HG03060 (cell line): ENCODE results near the gene SPTBN4.
"Not testable (repeated sequence)": the region's sequence is repeated elsewhere in the genome, so short reads cannot be mapped to it uniquely, and the experiment has no call there.

ENCODE experiments used
- ATAC-seq: cut with Tn5 transposase; IDR thresholded peaks from one replicate; pipeline ENCODE4 v1.9.1; 2021; ENCODE audit warnings: low read depth, moderate number of reproducible peaks; ENCODE audit not compliant: unreplicated experiment

SPTBN4 gene

DNA sequence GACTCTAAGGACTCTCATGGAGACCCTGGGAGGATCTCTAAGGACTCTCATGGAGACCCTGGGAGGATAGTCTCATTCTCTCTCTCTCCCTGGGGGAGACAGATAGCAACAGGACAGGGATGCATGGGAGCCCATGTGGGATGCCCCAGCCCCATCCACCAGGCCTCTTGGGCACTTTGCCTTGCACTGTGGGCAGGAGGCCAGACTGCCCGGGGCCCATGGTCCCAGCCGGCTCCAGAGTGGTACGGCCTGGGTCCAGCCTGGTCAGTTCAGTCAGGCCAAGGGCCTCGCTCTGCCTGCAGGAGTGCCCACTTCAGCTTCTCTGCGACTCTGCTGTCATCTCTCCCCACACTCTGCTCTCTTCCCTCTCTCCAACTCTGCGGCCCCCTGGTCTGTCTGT is 61.3 kb downstream of the SPTBN4 start:
- no peak for ATAC-seq

DNA sequence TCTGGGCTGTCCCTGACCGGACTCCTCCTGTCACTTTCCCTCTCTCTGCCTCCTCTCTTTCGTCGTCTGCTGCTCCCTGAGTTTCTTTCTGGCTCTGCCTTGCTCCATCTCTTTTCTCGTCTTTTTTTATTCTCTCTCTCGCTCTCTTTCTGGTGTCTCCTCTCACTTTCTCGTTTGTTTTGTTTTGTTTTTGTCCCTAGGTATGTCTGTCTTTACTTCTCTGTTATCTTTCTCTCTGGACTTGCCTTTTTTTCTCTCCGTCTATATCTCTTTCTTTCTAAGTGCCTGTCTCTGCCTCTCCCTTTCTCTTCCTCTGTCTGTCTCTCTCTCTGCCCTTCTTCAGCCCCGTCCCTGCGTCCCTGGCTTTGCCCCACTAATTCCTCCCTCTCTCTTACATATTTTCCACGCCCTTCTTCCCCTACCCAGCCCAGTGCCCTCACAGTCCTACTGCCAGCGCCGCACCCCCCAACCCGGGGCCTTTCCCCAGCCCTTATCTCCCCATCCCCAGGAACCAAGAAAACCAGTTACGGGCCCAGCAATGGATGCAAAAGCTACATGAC is 61.8 kb downstream of the SPTBN4 start:
- no peak for ATAC-seq

DNA sequence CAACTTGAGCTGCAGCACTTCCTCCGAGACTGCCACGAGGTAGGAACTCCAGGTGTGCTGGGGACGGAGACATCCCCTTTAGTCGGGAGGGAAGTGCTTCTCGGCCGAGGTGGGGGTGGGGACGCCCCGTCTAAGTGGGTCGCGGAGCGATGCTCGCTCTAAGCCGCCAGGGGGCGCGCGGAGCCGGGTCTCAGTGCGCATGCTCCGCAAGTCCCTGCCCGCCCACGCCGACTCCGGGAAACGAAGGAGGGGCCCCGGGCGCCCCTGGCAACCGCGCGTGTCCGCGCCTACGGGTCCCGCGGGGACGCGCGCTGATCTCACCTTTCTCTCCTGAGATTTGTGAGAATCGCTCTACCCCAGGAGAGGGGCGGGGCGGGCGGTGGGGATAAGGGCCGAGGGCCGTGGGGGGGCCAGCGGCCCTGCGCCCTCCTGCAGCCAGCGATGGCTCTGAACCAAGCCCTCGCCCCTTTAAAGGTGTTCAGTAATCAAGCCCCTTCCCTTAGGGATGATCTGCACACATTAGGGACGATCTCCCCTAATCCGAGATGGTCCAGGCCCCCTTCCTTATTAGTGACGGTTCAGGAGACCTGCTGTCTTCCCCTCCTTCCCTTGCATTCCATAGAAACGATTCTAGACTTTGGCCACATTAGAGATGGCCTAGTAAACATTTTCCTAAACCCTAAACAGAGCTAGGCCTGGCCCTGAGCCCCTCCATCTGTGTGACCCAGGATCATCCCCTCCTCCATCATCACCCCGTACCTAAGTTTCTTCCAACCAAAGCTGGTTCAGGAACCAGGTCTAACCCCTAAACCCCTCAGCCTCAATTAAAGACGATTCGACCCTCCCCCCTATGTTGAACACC is 62.5 kb downstream of the SPTBN4 start:
- ATAC-seq, result no peak

DNA sequence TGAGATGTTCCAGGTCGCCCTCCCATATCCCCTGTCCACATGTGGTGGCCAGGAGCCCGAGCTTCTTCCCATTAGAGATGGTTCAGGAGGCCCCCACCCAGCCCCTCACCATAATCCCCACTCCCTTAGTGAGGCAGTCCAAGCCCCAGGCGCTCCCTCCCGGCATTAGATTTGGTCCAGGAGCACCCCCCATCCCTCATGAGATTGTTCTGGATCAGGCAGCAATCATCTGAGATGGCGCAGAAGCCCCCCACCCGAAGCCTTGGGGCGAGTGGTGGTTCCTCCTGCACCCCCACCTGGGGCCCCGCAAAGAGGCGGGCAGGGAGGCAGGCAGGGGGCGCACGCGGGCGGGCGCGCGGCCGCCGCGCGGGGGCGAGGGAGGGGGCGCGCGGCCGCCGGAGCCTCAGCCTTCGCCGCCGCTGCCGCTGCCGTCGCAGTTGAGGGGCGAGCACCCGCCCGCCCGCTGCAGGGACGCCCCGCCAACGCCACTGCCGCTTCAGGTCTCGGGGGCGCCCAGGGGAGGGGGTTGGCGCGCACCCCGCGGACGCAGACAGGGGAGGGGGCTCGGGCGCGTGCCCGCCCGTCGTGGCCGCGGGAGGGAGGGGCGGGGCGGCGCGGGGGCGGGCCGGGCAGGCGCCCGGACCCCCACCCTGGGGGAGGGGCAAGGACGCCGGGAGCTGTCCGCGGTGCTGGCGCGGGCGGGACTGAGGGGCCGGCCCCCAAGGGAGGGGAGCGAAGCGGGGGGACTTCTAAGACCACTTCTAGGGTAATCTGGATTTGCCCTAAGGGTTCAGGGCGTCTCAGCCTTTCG is 63.5 kb downstream of the SPTBN4 start:
- ATAC-seq, result no peak

DNA sequence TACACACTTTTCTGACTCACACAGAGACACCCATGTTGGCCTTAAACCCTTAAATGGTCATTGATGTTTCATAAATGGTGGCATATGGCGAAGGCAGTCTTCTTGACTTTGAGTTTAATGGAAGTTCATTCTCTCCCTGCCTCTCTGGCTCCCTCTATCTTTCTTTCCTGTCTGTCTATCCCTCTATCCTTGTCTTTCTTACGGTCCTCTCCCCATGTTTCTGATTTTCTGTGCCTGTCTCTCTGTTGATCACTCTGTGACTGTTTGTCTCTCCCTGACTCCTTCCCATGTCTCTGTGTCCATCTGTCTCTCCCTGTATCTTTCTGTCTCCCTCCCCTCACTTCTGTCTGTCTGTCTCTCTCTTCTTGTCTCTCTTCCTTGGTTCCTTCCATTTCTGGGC is 66.7 kb downstream of the SPTBN4 start:
- no peak for ATAC-seq

DNA sequence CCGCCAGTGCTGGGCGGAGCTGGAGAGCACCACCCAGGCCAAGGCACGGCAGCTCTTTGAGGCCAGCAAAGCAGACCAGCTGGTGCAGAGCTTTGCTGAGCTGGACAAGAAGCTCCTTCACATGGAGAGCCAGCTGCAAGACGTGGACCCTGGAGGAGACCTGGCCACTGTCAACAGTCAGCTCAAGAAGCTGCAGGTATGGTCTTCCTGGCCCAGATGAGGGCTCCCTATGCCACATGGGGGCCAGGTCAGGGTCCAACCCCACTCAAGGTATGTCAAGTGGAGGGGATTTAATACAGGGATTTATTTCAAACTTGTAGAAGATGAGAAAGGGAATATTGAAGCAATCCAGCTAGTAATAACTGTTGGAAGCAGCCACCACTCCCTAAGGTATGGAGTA is 67.3 kb downstream of the SPTBN4 start:
- ATAC-seq, result no peak

DNA sequence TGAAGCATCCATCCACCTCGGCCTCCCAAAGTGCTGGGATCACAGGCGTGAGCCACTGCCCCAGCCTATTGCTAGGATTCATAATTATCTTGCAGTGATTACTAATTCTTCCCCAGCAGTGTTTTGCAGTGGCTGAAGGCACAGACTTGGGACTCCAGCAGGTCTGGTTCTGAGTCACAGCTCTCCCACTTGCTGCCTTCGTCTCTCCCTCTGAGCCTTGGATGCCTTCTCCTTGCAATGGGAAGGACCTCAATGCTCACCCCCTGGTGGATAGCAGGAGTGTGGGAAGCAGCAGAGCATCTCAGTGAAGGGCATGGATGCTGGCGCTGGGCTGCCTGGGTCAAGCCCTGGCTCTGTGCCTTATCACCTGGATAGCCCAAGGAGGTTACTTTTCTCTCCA is 72.3 kb downstream of the SPTBN4 start:
- no peak for ATAC-seq

DNA sequence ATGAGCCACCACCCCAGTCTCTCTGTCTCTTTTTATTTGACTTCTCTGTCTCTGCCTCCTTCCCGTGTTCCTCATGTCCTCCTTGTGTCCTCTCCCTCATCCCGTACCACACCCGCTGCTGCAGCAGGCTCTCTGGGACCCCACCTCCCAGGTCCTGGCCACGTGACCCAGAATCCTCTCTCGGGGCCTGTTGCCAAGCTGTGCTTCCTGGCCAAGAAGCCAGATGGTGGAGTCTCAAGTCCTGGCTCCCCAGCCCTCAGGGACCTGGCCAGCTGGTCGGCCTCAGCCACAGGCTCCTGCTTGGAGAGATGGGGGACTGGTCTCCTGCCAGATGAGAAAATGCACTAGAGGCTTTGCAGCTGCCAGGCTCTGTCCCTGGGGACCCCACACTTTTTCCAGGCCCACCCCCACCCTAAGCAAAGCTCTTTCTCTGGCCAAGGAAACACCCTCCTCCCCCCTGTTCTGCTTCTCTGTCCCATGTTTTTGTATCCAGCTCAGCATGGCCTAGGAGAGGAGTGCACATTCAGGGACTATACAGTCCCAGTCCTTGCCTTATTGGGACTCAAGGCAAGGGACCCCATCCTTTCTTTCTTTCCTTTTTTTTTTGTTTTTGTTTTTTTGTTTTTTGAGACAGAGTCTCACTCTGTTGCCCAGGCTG is 75.5 kb downstream of the SPTBN4 start:
- no peak for ATAC-seq

DNA sequence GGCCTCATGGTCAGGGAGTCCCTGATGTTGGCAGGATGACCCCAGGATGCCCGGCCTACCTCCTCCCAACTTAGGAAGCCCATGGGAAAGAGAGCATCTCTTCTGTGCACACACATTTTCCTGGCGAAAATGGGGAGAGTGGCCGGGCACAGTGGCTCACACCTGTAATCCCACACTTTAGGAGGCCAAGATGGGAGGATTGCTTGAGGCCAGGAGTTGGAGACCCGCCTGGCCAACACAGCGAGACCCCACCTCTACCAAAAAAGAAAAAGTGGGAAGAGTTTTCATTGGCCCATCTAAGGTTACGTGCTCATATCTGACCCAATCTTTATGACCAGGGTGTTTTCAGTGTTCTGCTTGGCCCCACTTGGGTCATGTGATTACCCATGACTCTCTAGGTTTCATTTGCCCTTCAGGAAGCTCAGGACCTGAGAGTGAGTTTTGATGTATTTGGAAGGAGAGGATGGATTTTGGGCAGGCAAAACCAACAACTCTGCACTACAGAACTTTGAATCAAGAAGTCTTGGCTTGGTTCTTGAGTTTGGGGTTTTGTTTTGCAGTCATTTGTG is 76.3 kb downstream of the SPTBN4 start:
- no peak for ATAC-seq

DNA sequence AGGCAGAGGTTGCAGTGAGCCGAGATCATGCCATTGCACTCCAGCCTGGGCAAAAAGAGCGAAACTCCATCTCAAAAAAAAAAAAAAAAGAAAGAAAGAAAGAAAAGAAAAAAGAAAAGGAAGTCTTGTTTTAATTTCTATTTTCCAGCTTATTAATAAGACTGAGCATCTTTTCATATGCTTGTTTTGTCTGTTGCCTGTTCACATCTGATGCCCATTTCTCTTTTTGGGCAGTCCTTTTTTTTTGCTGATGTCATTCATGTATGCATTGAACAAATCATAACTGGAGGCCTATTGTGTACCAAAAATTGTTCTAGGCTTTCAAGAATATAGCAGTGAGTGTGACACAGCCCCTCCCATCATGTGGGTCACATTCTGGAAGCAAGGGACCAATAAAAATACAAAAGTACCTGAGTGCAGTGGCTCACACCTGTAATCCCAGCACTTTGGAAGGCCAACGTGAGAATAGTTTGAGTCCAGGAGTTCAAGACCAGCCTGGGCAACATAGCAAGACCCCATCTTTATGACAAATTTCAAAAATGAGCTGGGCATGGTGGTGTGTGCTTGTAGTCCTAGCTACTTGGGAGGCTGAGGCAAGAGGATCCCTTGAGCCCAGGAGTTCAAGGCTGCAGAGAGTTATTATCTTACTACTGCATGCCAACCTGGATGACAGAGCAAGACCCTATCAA is 79.5 kb downstream of the SPTBN4 start:
- ATAC-seq, result not testable (repeated sequence)

DNA sequence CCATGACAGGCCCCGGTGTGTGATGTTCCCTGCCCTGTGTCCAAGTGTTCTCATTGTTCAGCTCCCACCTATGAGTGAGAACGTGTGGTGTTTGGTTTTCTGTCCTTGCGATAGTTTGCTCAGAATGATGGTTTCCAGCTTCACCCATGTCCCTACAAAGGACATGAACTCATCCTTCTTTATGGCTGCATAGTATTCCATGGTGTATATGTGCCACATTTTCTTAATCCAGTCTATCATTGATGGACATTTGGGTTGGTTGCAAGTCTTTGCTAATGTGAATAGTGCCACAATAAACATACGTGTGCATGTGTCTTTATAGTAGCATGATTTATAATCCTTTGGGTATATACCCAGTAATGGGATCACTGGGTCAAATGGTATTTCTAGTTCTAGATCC is 80.4 kb downstream of the SPTBN4 start:
- not testable (repeated sequence) for ATAC-seq

DNA sequence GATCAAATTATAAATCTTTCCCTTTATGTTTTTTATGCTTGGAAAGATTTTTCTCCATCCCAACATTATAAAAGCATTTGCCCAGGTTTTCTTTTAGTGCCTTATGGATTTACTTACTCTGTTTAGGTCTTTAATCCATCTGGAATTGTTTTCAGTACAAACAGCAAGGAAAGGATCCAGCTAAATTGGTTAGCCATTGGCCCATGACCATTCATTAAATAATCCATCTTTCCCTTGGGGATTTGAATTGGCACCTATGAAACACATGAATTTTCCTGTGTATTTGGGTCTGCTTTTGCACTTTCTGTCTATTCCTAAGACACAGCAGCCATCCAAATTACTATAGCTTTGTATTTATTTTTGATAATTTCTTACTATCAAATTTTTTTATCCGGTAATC is 81.0 kb downstream of the SPTBN4 start:
- ATAC-seq, result no peak

DNA sequence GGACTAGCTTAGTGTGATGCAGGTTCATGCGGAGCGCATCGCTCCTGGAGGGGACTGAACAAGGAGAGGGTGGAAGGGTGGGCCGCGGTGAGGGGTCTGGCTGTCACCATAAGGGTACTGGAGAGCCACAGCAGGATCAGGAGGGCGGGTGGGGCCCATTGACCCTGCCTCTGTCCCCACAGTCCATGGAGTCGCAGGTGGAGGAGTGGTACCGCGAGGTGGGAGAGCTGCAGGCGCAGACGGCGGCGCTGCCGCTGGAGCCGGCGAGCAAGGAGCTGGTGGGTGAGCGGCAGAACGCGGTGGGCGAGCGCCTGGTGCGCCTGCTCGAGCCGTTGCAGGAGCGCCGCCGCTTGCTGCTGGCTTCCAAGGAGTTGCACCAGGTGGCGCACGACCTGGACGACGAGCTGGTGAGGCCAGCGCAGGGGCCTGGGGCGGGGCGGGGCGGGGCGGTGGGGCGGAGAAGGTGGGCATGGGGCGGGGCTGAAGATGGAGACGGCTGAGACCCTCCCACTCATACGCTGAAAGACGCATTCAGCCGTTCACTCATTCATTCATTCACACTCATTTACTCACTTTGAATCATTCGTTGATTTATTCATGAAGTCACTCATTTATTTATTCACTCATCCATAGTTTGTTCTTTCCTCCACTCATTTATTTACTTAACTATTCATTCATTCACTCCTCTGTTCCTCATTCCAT is 82.4 kb downstream of the SPTBN4 start:
- no peak for ATAC-seq

DNA sequence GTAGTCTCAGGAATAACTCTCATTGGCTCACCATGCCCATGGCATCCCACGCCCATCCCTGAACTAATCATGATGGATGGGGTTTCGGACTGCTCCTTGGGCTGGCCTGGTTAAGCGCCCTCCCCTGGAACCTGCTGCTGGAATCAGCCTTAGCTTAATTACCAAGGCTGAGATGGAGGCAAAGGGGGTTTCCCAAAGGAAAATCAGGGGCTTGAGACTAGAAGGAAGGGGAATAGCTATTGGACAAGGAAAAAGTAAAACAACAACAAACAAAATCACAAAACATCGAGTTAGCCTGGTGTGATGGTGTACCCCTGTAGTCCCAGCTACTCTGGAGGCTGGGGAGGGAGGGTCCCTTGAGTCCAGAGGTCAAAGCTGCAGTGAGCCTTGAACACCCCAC is 84.2 kb downstream of the SPTBN4 start:
- ATAC-seq, result no peak

DNA sequence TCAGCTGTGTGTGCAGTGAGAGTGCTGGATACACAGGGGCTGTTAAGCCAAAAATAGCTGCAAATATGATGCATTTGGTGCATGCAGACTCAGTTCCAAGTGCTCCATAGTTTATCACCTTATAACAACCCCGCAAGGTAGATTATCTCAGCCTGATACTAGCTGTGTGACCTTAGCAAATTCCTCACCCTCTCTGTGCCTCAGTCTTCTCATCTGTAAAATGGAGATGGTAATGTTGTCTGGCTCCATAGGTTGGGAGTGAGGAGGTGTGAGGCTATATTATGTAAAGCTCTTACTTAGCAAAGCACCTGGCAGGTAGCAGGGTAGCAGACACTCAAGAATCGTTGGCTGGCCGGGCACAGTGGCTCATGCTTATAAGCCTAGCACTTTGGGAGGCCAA is 86.0 kb downstream of the SPTBN4 start:
- no peak for ATAC-seq

DNA sequence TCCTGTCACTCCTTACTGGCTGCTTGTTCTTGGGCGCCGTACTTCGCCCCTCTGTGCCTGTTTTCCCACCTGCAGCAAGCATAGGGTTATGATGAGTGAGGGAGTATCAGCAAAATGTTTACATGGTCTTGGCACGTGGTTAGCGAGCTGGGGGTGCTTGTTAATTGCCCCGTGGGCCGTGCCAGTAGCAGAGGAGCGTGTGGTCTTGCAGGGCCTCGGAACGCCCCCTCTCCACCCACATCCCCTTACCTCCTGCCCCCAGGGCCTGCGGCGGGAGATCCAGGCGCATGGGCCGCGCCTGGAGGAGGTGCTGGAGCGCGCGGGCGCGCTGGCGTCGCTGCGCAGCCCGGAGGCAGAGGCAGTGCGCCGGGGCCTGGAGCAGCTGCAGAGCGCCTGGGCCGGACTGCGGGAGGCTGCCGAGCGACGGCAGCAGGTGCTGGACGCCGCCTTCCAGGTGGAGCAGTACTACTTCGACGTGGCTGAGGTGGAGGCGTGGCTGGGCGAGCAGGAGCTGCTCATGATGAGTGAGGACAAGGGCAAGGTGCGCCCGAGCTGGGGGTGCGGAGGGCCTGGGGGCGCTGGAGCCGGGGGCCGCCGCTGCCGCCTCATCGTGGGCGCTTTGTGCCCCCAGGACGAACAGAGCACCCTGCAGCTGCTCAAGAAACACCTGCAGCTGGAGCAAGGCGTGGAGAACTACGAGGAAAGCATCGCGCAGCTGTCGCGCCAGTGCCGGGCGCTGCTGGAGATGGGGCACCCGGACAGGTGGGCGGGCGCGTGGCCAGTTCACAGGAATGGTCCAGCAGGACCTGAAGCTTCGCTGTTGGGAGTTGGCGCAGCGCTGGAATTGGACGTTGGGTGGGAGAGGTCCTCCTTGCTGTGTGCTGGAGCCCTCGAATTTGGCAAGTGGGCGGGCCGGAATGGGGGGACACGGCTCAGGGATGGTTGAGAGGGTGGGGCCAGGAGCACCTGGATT is 87.4 kb downstream of the SPTBN4 start:
- ATAC-seq, result no peak

DNA sequence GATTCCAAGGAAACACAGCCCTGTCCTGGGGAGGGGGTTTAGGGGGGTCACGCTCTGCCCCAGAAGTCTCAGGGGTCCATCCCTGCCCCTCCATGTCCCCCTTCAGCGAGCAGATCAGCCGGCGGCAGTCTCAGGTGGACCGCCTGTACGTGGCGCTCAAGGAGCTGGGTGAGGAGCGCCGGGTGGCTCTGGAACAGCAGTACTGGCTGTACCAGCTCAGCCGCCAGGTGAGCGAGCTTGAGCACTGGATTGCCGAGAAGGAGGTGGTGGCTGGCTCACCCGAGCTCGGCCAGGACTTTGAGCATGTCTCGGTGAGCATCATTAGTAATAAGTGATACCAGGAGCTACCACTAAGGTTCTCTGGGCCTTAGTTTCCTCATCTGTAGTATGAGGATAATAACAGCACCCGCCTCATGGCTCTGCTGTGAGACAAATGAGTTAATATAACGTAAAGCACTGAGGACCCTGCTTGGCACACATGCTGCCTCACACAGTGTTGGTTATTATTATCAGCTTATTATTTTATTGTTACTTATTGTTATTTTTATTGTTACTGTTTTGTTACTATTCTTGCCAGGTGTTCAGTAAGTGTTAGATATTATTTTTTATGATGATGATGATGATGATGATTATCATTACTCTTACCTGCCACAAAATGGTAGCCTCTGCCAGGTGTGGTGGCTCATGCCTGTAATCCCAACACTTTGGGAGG is 89.3 kb downstream of the SPTBN4 start:
- ATAC-seq, result no peak
